Germinal center (tissue), 1 donor: ENCODE results near the gene STOX2.
A peak's percentile ranks its signal among the peaks of the same experiment; 100 is the strongest.

Source experiments
- DNase-seq: peaks from one replicate; pipeline ENCODE4 v3.0.0; 2012; ENCODE audit warnings: mixed read lengths, low spot score

Gene STOX2

DNA sequence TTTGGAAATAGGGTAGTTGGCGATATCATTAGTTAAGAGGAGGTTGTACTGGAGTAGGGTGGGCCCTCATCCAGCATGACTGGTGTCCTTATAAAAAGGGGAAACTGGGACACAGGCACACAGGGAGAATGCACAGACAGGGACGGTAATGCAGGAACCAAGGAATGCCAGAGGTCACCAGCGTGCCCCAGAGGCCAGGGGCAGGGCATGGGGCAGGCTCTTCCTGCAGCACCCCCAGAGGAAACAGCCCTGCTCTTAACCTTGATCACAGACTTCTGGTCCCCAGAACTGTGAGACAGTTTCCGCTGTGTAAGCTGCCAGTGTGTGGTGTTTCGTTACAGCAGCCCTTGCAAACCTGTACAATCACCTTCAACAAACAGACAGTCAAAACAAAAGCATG lies 15.9 kb upstream of the STOX2 start:
- no peak for DNase-seq

DNA sequence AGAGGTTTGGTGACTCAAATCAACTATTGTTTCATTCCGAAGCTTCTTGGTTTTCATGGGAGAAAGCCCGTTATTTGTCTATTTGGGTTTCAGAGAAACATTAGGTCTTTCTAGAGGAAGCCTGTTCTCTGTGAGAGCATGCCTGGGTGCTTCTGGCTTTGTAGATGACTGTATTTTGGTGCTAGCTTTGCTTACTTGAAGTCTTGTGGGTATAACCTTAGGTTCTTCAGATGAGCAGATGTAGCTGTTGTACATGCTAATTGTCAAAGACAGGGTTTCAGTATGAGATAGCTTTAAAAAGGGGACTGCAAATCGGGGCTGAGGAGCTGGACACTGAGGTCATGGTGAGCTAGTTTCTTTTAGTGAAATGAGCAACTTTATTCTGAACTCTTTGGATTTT lies 7.9 kb upstream of the STOX2 start:
- no peak for DNase-seq

DNA sequence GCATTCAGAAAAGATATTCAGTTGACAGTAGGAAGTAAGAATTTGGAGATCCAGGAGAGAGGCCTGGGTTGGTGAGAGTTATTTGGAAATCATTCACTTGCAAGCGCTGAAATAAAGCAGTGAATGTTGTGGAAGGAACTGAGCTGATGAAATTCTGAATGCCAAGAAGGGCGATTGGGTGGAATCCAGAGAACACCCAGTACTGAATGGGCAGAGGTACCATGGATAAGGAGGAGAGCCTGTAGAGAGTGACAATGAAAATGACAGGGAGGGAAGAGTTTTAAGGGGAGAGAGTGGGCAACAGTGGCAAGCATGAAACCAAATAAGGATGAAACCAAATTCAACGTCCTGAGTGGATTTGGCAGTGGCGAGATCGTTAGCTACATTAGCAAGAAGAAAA lies 6.7 kb upstream of the STOX2 start:
- DNase-seq: no peak

DNA sequence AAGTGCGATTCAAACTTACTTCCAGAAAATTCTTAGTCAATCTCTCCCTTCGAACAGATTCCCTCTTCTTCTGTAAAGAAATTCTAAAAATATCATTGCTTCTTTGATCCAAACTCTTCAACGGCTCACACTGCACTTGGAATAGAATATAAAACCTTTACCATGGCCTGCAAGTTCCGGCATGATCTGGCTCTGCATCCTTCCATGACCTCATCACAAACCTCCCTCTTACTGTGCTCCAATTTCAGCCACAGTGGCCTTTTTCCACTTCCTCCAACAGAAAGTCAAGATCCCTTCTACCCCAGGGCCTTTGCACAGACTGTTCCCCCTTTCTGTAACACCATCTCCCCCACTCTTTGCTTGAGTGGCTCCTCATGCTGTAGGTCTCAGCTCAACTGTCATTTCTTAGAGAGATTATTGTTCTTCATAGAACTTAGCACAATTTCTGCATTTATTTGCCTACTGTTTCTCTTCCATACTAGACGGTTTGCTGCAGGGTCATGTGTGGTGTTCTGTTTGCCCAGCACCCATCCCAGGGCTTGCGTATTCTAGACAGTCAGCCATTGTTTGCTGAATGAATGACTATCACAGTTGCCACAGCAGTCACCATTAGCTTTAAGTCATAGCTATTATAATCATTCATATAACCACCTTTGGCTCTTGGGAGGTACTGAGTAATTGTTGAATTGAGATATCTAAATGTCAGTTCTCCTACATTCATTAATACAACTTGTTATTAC lies 1.9 kb upstream of the STOX2 start:
- no peak for DNase-seq

DNA sequence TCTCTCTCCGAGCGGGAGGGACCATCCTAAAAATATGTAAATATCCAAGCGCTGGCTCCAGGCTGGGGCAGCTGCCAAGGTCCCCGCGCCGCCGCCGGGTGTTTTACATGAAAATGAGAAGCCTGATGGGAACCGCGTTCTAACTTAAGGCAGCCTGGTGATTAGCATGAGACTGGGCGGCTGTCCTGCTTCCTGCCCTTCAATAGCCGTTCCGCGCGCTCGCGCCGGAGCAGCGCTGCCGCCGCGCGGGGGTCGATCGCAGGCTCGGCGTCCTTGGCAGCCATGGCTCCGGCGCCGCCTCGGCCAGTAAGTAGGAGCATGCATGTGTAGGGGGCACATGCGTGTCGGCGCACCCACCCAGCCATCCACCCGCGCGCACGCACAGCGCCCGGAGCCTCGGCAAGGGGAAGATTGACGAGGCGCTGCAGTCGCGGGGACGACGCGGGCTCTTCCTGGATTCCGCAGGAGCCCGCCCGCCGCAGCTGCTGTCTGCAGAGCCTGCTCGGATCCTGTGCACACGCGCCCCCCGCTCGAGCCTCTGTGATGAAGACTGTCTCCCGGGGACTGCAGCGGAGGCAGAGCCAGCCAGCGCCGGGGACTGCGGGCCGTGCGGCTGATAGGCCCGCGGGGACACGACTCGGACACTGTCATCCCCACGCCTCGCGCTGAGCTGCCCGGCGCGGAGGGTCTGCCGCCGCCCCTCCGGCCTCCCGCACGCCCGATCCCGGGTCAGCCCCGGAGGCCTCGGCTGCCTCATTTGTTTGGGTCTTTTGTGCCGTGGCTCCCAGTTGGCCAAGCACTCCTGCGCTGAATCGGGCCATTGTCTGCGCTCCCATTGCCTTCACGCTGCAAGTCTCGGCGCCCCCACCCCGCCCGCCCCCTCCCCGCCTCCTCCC lies 734 bp downstream of the STOX2 start:
- DNase-seq: peak; percentile 14

DNA sequence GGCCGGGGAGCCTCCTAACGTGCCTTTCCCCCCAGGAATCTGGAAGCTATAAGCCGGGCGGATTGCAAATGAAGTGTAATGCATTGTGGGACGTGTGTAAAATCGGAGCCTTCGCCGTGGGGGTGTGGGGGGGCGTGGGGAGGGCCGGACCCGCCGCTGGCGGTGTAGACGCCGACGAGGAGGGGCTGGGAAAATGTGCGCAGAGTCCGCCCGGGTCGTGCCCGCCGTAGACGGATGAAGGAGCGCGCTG lies 1.3 kb downstream of the STOX2 start:
- no peak for DNase-seq

DNA sequence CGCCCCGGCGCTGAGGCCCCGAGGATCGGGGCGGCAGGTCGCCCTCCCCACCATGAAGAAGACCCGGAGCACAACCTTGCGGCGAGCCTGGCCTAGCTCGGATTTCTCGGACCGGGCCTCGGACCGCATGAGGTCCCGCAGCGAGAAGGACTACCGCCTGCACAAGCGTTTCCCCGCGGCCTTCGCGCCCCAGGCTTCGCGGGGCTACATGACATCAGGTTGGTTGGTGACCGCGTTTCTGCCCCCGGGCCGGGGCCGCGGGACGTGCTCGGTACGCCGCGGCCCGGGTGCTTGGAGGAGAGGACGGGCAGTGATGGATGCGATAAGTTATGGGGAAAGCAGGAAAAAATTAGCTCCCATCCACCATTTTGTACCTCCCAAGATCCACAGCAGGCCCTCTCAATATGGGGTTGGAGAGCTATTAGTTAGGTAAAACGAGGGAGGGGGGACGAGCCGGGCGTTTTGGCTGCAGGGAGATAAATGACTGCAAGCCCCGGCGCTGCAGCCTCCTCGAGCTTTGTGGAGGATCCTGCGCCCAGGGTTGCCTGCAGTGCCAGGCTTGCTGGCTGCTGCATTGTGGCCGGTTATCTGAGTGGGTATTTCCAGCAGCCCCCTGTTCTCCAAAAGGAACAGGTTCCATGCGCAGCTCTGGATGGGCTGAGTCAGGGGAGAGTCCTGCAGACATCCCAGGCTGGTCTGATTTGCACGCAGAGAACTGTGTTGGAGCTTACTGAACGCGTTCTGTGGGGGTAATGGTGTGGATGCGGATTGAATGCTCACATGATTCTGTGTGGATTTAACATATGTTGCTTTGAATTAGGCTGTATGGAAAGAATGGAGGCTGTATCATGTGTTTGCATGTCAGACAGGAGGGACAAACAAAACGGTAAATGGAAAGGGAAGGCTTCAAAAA lies 1.9 kb downstream of the STOX2 start:
- no peak for DNase-seq

DNA sequence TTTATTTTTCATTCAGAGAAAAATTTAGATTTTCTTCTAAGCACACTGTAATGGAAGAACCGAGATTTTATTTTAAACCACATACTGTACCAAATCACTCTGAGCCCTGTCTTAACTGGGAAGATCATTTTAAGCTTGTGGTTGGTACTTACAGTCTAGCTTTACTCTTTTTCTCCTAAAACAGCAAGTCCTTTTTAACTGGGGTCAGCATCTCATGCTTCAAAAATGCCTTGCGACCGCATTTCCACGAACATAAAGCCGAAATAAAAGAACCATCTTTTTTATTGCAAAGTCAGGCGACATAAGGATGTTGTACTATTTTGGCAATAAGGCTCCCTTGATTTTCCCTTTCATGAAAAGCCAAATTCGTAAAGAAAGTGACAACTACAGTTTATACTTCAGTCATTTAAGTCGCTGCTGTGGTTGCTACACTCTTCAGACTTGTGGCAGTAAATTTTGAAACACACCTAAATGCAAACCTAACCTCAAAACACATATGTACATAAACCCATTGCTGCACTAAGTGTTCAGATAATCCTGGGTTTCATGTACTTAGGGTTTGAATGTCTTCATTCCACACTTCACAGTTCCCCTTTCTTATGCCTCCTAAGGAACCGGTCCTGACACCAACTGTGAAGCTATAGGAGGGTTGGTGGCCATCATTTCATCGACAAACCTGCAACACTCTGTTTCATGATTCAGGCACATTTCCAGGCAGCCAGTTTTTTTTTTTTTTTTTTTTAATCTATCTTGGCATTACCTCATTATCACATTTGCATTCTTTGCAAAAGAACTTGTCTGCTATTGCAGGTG lies 3.0 kb downstream of the STOX2 start:
- no peak for DNase-seq

DNA sequence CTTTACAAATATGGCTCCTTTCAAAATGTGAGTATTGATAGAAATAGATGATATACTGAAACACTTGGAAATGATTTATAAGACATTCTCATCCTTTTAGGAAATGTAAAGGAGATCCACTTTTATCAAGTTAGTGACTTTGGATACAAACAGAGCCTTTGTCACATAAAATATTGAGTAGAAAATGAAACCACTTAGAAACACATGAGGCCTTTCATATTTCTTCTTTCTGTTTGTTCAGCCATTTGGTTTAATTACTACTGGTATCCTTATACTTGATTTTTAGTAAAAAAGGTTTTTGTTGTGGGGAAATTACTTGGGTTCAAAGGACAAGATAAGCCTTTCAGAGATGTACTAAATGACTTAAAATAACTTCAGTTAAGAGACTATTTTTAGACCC lies 4.1 kb downstream of the STOX2 start:
- no peak for DNase-seq

DNA sequence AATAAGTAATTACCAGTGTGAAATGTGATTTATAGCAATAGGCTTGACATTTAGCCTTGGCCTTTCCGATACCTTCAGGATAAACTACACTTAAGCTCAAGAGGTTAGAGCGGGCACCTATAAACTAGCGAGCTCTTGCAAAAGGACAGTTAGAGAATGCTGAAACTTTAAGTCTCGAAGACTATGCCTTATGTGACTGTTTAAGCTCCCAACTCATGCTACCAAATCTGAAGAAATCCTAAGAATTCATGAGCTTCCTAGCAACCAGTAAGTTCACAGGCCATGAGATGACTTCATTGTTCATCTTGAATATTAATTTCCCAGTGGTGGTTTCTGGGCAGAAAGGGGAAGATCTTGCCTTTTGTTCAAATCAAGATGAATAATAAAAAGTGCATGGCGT lies 4.7 kb downstream of the STOX2 start:
- no peak for DNase-seq

DNA sequence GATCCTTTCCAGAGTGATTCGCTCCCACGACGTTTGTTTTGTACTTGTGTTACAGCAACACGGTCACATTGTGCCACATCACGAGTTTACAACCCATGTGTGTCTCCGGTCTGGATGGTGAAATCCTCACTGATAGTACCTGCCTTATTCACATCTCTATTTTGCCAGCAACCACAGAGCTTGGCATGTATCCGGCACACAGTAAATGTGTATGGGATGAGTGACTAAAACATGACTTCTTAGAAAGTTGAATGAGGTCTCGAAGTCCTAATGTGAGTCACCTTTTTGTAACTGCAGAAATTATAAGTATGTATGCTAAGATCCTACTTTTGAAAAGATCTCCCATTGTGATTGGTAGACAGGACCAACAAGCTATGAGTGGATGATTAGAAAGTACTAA lies 7.5 kb downstream of the STOX2 start:
- DNase-seq: no peak

DNA sequence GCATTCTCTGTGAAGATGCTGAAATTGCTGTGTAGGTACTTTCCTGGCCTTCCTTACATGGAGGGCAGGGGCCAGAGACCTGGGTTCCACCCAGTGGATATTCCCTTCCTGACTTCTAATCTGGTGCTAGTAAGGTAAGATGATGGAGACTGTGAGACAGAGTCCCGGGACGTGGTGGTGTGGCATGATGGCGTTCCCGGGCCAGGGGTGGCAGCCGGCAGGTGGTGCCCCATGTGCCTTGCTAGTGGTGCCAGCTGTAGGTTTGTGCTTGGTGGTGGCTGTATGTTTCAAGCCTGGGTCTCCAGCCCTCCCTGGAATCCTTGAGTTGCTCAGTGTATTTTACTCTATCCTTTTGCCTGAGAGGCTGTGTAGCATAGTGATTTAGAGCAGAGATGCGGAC lies 10.9 kb downstream of the STOX2 start:
- no peak for DNase-seq

DNA sequence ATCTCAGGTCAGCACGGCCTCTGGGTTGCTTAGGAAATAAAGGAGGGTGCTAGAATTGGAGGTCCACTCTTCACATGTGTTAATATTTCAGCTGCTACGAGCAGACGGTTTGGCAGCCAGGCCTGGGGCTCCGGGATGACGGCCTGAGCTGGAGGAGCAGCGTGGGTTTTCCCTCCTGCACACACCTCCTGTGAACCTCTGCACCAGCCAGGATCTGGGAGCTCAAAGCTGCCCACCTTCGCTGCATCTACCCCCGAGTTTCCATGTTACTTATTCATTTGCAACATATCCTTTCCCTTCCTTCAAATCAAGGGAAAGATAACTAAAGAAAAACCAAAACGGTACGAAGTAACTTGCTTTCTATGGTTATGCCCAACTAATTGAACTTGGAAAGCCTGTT lies 13.6 kb downstream of the STOX2 start:
- no peak for DNase-seq

DNA sequence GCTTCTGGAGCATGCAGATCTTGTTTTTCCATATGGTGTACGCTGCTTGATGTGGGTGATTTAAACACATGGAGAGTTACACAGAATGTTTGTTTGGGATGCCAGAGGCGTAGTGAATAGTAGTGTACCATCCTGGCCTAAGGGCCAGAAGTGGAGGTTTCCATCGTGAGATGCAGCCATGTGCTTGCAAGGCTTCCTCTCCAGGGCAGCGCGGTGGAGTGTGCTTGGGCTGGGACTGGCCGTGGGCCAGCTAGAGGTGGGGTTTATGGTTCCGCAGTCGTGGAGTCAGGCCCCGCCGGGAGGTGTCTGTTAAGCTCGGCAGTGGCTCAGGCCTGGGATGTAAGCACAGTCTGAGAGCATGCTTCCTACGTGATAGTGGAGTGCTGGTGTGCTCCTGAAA lies 14.0 kb downstream of the STOX2 start:
- no peak for DNase-seq

DNA sequence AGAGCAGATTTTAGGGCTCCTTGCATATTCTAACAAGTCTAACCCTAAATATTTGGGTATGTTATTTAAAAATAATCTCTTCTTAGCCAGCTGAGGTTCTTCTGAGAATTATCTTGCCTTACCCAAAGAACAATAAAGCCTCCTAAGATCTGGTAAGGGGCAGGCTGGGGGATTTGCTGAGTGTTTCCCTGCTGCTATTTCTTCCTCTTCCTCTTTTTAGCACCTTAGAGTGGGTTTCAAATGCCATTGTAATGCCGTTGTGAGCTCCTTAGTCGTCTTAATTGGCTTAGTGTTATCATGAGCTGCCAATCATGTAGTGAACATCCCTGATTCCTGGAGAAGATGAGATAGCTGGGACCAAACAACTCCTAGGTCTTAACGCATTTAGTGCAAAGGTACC lies 15.4 kb downstream of the STOX2 start:
- no peak for DNase-seq

DNA sequence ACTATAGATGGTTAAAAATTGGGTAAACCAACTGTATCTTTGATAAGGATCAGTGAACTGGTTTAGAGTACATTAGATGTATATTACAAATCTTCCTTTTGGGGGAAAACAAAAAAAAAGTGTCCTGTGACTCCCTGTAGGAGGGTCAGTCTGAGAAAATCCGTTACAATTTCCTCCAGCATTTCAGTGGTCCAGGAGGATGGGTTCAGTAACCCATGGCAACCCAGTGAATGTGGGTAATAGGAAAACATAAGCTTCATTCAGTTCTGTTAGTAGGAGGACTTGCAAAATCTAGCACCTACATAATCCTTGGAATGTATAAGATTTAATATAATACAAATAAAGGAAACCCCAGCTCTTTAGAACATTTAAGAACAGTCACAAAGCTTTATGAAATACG lies 16.2 kb downstream of the STOX2 start:
- DNase-seq: no peak

DNA sequence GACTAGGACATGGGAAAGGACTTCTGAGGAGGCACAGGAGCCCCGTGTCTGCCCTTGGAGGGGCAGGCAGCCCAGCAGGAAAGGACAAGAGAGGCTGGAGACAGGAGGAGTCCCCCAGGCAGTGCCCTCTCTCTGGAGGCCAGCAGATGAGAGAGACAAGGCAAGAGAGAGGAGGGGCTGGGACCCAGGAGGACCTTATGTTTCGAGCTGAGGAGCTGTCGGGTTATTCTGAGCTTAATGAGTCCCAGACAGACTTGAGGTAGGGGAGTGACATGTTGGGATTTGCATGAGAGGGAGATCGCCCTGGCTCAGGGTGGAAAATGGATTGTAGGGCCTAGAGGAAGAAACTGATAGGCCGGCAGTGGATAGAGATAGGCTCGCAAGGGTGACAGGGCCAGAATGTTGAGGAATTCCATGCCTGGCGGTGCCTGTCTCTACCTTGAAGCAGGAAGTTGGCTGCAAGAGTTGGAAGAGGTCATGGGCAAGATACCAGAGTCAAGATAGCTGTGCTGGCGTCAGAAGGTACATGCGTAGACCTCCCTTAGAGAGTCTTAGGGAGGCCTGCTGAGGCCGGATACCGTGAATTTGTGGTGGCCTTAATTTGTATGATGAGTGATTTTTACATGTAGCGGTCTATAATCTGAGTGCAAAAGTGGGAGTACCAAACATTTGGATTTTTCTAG lies 19.4 kb downstream of the STOX2 start:
- no peak for DNase-seq

DNA sequence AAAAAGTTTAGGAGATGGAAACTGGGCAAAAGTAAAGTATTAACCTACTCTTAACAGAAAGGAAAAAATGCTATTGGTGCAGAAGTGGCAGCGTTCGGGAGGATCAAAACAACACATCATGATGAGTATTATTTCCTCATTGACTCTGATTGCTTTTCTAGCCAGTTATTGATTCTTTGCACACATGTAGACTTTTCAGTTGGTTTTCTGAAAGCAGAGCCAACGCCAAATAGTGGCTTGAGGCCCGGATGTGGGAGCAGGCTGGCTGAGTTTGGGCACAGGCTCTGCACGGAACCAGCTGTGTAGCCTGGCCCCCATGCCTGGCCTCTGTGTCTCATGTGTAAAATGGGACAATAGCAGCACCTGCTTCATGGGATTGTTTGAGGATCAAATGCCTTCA lies 21.8 kb downstream of the STOX2 start:
- no peak for DNase-seq

DNA sequence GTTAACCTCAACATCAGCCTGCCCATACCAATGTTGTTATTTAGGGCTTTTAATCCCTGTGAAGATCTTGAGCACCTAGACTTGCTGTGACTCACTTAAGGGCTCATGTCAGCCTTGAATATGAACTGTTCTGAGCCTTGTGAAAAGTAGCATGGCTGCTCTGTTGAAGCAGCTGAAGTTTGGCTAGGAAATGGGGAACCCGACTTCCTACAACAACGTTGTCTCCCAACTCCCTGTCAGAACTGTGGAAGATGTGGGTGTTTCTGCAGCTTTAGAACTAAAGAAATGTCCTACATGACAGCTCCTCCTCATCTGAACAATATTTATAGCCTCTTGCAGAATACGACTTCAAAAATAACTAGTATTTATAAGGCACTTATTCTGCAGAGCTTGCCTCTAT lies 27.5 kb downstream of the STOX2 start:
- DNase-seq: no peak

DNA sequence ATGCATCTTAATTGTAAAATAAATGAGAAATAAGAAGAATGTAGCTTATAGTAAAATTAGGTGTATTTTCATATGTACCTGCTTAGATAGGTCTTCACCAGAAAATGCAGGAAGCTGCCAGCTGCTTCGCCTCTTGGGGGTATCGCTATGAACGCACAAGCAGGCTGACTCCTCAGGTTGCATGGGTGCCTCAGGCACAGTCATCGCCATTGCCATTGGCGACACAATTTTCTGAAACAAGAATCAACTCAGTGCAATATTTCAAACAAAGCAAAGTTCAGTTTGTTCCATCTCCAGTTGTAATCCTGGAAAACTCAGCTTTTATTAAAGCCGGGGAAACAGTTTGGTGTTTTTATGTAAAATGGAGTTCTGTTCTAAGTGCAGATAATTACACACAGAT lies 29.7 kb downstream of the STOX2 start:
- no peak for DNase-seq

DNA sequence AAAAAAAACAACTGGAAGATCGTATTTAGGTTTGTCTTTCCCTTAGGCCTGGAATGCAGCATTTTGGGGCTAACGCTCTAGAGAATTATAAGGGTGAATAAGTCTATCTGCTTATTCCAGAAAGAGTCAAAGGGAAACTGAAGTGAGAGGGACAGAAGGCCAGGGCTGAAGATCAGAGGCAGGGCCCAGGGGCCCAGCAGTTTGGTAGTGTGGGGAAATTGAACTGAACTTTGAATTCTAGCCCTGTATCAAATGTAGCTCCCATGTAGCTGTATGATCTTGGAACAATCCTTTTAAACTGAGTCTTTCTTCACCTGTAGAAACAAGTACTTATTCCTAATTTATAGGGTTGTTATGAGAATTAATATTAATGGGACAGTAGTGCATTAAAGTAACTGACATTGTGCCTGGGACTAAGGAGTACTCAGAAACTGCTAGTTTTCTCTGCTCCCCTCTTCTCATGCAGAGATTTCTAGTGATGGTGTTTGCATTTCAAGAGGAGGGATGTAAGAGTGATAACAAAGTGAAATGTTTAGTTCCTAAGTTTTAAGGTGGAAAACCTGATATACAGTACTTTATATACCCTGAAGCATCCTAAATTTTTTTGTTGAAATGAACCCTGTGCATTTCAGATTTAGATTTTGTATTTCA lies 30.4 kb downstream of the STOX2 start:
- no peak for DNase-seq
